ENCODE results near the gene KRTAP3-1.

The KRTAP3-1 gene

GRCh38 chr17:40974366-40974765 is 34.6 kb downstream of the KRTAP3-1 start:
- Histone ChIP-seq H3K36me3 (ENCODE audit: low read depth) (no peaks in the 10 kb centered on the region), H3K4me3 (ENCODE audit: severe bottlenecking) (no peak overlapping the region), H3K27ac (ENCODE audit: poor library complexity, severe bottlenecking) (no peak overlapping the region), H3K4me1 (ENCODE audit: insufficient read depth, poor library complexity, severe bottlenecking) (no peaks in the 10 kb centered on the region), H3K27me3 (ENCODE audit: insufficient read depth, poor library complexity, severe bottlenecking) (no peaks in the 10 kb centered on the region), H3K9me3 (ENCODE audit: severe bottlenecking) (no peaks in the 10 kb centered on the region)
- DNase-seq (ENCODE audit: low spot score), result no peak
- no peak for TF ChIP-seq CTCF (IDR thresholded peaks at IDR 0.05; ENCODE audit: poor library complexity, severe bottlenecking)
- ATAC-seq (ENCODE audit: low read depth), result no peak

GRCh38 chr17:40967582-40967981 is 41.3 kb downstream of the KRTAP3-1 start:
- no peaks in the 10 kb centered on the region for H3K36me3 ChIP-seq (ENCODE audit: low read depth)
- ATAC-seq (ENCODE audit: low read depth) (no peak), DNase-seq (ENCODE audit: low spot score) (no peak)
- no peak overlapping the region for H3K27ac ChIP-seq (ENCODE audit: poor library complexity, severe bottlenecking)
- no peaks in the 10 kb centered on the region for H3K27me3 ChIP-seq (ENCODE audit: insufficient read depth, poor library complexity, severe bottlenecking)
- TF ChIP-seq CTCF (IDR thresholded peaks at IDR 0.05; ENCODE audit: poor library complexity, severe bottlenecking), result no peak
- H3K4me3 ChIP-seq (ENCODE audit: severe bottlenecking), result no peak overlapping the region
- no peaks in the 10 kb centered on the region for H3K9me3 ChIP-seq (ENCODE audit: severe bottlenecking)
- H3K4me1 ChIP-seq (ENCODE audit: insufficient read depth, poor library complexity, severe bottlenecking), result peaks cover 2% of the 10 kb centered on the region

GRCh38 chr17:40966848-40967247 is 42.1 kb downstream of the KRTAP3-1 start, which contains the start of gene KRT39:
KRT39 (minus strand) TSS chr17:40966948; CDS start chr17:40966856, 92 bp downstream.
- no peak within 1 kb of the TSS for H3K27ac ChIP-seq (ENCODE audit: poor library complexity, severe bottlenecking)
- DNase-seq (ENCODE audit: low spot score) (no peak), ATAC-seq (ENCODE audit: low read depth) (no peak)
- TF ChIP-seq CTCF (IDR thresholded peaks at IDR 0.05; ENCODE audit: poor library complexity, severe bottlenecking), result no peak
- peaks cover 2% of the 10 kb centered on the region for H3K4me1 ChIP-seq (ENCODE audit: insufficient read depth, poor library complexity, severe bottlenecking)
- no peaks in the 10 kb centered on the region for H3K36me3 ChIP-seq (ENCODE audit: low read depth)
- no peaks in the 10 kb centered on the region for H3K27me3 ChIP-seq (ENCODE audit: insufficient read depth, poor library complexity, severe bottlenecking)
- H3K9me3 ChIP-seq (ENCODE audit: severe bottlenecking), result no peaks in the 10 kb centered on the region
- H3K4me3 ChIP-seq (ENCODE audit: severe bottlenecking), result no peak within 1 kb of the TSS

- DNase-seq (ENCODE audit: low spot score), result no peak
- Histone ChIP-seq H3K4me3 (ENCODE audit: severe bottlenecking) (no peak overlapping the region), H3K9me3 (ENCODE audit: severe bottlenecking) (no peaks in the 10 kb centered on the region), H3K36me3 (ENCODE audit: low read depth) (no peaks in the 10 kb centered on the region), H3K4me1 (ENCODE audit: insufficient read depth, poor library complexity, severe bottlenecking) (peaks cover 5% of the 10 kb centered on the region), H3K27me3 (ENCODE audit: insufficient read depth, poor library complexity, severe bottlenecking) (no peaks in the 10 kb centered on the region), H3K27ac (ENCODE audit: poor library complexity, severe bottlenecking) (no peak overlapping the region)
- peak; percentile 64 for TF ChIP-seq CTCF (IDR thresholded peaks at IDR 0.05; ENCODE audit: poor library complexity, severe bottlenecking)
- ATAC-seq (ENCODE audit: low read depth), result 0 out of 3 replicates have a peak, but pooled peaks have one; percentile 40
These were observed 45.1 kb downstream of the KRTAP3-1 start for GRCh38 chr17:40963838-40964237.

- H3K27me3 ChIP-seq (ENCODE audit: insufficient read depth, poor library complexity, severe bottlenecking), result no peaks in the 10 kb centered on the region
- H3K4me3 ChIP-seq (ENCODE audit: severe bottlenecking), result no peak overlapping the region
- no peak overlapping the region for H3K27ac ChIP-seq (ENCODE audit: poor library complexity, severe bottlenecking)
- TF ChIP-seq CTCF (IDR thresholded peaks at IDR 0.05; ENCODE audit: poor library complexity, severe bottlenecking), result no peak
- no peak for DNase-seq (ENCODE audit: low spot score)
- H3K9me3 ChIP-seq (ENCODE audit: severe bottlenecking), result no peaks in the 10 kb centered on the region
- no peak for ATAC-seq (ENCODE audit: low read depth)
- H3K4me1 ChIP-seq (ENCODE audit: insufficient read depth, poor library complexity, severe bottlenecking), result peaks cover 22% of the 10 kb centered on the region
- no peaks in the 10 kb centered on the region for H3K36me3 ChIP-seq (ENCODE audit: low read depth)
These were observed 46.8 kb downstream of the KRTAP3-1 start for GRCh38 chr17:40962059-40962561.

All from RWPE2 (cell line).